D721Med (cell line): ENCODE data around the gene SYNGR3.
"Not testable (repeated sequence)": the region's sequence is repeated elsewhere in the genome, so short reads cannot be mapped to it uniquely, and the experiment has no call there.

Experiments
- DNase-seq: peaks from one replicate; pipeline ENCODE4 v3.0.0; 2011; ENCODE audit warnings: low spot score; ENCODE audit not compliant: insufficient read length
- FAIRE-seq: peaks from 2 replicates; lab custom pipeline; 2011; peaks lifted over from hg19 to GRCh38; lab: Jason Lieb, UNC
- CTCF ChIP-seq: IDR thresholded peaks from 2 replicates; pipeline ENCODE4 v1.5.1; 2012; ENCODE audit warnings: mild to moderate bottlenecking, control low read depth; ENCODE audit not compliant: insufficient read depth; ENCODE audit errors: missing control alignments

SYNGR3 gene

DNA sequence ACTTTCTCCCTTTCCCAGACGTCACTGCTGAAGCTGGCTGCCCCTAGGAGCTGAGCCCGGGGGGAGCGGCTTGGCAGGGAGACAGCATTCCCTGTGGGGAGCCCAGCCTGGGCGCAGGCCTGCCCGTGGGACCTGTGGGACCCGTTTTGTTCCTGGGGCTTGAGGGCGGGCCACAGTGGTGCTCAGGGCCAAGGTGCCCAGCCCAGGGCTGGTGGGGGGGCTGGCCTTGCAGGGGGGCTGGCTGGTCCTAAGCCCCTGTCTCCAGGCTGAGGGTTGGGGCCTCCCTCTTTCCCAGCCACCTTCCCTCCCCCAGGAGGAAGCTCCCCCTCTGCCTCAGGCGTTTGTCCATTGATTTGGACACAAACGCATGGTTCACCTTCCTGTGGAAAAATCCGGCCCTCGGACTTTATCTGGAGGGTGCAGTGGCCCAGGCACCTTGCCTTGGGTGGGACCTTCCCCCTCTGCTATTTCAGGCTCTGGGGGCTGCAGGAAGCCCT is 41.4 kb downstream of the SYNGR3 start:
- no peak for TF ChIP-seq CTCF
- no peak for FAIRE-seq
- DNase-seq: no peak

DNA sequence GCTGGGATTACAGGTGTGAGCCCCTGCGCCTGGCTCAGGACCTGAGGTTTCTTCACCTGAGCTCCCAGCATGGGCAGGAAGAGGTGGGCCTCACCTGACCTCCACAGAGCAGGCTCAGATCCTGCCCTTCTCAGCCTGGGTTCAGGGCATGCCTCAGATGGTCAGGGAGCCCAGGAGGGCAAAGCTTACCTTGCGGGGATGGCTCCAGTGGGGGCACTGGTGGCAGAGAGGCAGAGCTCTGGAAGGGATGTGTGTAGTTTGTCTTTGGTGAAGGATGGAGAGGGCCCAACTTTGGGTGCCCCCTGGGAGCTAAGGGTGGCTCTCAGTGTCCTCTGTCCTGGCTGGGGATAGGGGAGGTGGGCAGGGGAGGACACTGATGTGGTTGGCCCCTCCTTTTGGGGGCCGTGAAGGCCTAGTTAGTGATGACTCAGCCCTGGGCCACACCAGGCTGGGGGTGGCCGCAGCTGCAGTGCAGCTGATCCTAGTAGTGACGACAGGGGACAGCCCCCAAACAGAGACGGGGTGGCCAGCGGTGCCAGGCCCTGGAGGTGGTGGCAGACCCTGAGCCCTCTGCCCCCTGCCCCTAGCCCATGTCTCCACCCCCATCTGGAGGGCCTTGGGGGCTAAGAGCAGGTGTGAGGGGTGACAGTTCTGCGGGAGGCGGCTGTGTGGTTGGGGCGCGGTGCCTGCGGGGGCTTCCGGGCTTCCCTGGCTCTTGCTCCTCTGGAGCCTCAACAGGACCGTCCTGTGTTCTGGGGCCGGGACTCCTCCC is 42.7 kb downstream of the SYNGR3 start:
- TF ChIP-seq CTCF: no peak
- DNase-seq: no peak
- FAIRE-seq: no peak

DNA sequence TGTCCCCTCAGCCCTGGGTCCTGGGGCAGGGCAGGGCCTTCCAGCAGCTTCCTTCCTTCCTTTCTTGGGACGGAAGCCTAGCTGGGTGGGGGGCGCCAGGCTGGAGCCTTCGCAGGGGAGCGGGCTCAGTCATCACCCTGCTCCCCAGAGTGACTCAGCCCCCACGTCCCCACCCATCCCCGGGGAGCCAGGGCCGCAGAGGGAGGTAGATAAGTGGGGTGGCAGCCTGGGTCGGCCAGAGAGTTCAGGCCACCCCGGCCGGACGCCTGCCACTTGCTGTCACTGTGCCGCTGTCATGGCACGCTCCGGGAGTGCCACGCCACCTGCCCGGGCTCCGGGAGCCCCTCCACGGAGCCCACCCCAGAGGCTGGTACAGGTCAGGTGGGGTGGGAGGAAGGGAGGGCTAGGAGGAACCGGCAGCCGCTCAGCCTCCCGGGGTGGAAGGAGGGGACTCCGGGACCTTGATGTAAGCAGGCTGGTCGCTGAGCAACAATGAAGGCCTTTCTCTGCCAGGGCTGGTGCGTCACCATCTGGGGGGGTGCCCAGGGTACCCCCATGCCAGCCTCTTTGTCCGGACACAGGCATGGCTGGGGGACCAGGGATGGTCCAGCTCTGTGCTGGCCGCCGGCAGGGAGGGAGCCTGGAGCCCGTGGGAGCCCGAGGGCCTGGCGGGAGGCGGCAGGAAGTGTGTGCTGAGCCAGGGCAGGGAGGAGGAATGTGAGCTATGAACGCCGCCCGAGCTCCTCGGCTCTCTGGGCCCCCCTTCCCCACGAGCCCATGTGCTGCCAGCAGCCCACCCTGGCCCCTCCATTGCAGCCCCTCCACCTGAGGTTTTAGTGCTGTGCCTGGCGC is 43.5 kb downstream of the SYNGR3 start:
- TF ChIP-seq CTCF: no peak
- no peak for DNase-seq
- no peak for FAIRE-seq

DNA sequence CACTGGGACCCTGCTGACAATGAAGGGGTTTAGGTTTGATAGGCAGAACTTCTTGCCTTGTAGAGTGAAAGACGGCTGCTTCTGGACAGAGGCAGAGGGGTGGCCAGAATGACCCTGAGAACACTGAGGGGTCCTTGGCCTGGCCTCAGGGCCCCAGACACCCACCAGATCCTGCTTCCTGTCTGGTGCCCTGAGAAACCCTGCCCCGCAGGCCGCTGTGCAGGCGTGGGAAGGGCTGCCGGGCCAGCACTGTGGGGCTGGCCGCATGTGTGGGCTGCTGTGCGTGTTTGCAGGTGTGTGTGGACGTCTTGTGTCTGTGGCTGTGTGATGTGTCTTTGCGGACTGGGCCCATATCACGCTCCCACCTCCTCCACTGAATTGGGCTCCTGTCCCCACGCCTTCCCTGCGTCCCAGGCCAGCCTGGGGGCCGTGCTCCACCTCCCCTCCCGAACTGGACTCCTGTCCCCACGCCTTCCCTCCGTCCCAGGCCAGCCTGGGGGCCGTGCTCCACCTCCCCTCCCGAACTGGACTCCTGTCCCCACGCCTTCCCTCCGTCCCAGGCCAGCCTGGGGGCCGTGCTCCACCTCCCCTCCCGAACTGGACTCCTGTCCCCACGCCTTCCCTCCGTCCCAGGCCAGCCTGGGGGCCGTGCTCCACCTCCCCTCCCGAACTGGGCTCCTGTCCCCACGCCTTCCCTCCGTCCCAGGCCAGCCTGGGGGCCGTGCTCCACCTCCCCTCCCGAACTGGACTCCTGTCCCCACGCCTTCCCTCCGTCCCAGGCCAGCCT is 44.3 kb downstream of the SYNGR3 start:
- not testable (repeated sequence) for DNase-seq, FAIRE-seq

DNA sequence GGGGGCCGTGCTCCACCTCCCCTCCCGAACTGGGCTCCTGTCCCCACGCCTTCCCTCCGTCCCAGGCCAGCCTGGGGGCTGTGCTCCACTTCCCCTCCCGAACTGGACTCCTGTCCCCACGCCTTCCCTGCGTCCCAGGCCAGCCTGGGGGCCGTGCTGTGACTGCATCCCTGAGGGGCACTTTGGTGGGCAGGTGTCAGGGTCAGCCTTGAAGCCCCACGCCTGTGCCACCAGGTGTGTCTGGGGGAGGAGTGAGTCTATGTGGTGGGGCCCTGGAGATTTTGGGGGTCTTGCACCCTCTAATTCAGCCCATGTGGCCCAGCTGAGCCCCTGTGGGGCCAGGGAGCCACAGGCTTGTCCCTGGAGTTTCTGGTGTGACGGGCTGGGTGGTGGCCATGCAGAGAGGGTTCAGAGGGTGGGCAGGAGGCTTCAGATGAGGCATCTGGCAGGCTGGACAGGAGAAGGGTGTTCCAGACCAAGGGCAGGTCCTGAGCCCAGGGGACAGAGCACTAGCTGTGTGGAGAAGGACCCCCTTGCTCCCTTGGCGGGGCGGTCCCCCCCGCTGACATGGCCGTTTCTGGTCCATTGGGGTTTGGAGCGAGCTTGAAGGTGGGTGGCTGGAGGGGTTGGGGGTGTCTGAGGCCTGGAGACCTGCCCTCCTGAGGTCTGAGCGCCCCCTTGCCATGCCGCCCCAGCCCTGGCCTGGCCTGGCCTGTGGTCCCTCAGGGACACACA is 45.1 kb downstream of the SYNGR3 start:
- DNase-seq: no peak
- no peak for FAIRE-seq
- TF ChIP-seq CTCF: no peak

- FAIRE-seq: no peak
- no peak for DNase-seq
- TF ChIP-seq CTCF: no peak
Observed at GRCh38 chr16:2035431-2036199, 45.8 kb downstream of the SYNGR3 start.
